IPS-18c (cell line): Measurements from ENCODE around the gene NAA40.
A peak's percentile ranks its signal among the peaks of the same experiment; 100 is the strongest.

Experiments used
- H3K4me3 ChIP-seq: 2 replicates; pipeline ENCODE4 v1.7.0; 2013; ENCODE audit warnings: low read depth, mild to moderate bottlenecking, low read length, moderate library complexity; ENCODE audit not compliant: insufficient read depth
- H3K9me3 ChIP-seq: one replicate; pipeline ENCODE4 v1.6.1; 2013; ENCODE audit warnings: mild to moderate bottlenecking, low read length, moderate library complexity; ENCODE audit not compliant: control insufficient read depth, insufficient read depth

The NAA40 gene

GRCh38 chr11:63938479-63939396 is at the start of gene NAA40:
TSS of gene NAA40 (plus strand) at chr11:63939002. CDS start at chr11:63939097, 95 bp downstream.
- Histone ChIP-seq H3K4me3 (peak within 1 kb of the TSS; percentile 87), H3K9me3 (no peaks in the 10 kb centered on the region)

- Histone ChIP-seq H3K9me3 (no peaks in the 10 kb centered on the region), H3K4me3 (no peak overlapping the region)
Measured at GRCh38 chr11:63889344-63889743, 49.5 kb upstream of the NAA40 start.

GRCh38 chr11:63890368-63890767 is 48.4 kb upstream of the NAA40 start:
- H3K4me3 ChIP-seq: no peak overlapping the region
- H3K9me3 ChIP-seq: no peaks in the 10 kb centered on the region

- no peaks in the 10 kb centered on the region for H3K9me3 ChIP-seq
- H3K4me3 ChIP-seq: no peak overlapping the region
Measured at GRCh38 chr11:63892228-63892627, 46.6 kb upstream of the NAA40 start.

- H3K9me3 ChIP-seq: no peaks in the 10 kb centered on the region
- H3K4me3 ChIP-seq: no peak overlapping the region
Measured at GRCh38 chr11:63893355-63893754, 45.4 kb upstream of the NAA40 start.

- Histone ChIP-seq H3K9me3 (no peaks in the 10 kb centered on the region), H3K4me3 (no peak overlapping the region)
Measured at GRCh38 chr11:63896071-63896470, 42.7 kb upstream of the NAA40 start.

GRCh38 chr11:63897459-63898146 is 41.2 kb upstream of the NAA40 start:
- no peak overlapping the region for H3K4me3 ChIP-seq
- H3K9me3 ChIP-seq: no peaks in the 10 kb centered on the region

- H3K4me3 ChIP-seq: no peak overlapping the region
- no peaks in the 10 kb centered on the region for H3K9me3 ChIP-seq
Measured at GRCh38 chr11:63901660-63902059, 37.1 kb upstream of the NAA40 start.

GRCh38 chr11:63903884-63904283 is 34.9 kb upstream of the NAA40 start:
- H3K4me3 ChIP-seq: no peak overlapping the region
- no peaks in the 10 kb centered on the region for H3K9me3 ChIP-seq

- Histone ChIP-seq H3K4me3 (no peak overlapping the region), H3K9me3 (no peaks in the 10 kb centered on the region)
Measured at GRCh38 chr11:63904743-63905142, 34.1 kb upstream of the NAA40 start.

GRCh38 chr11:63905179-63905578 is 33.6 kb upstream of the NAA40 start:
- H3K4me3 ChIP-seq: no peak overlapping the region

GRCh38 chr11:63906087-63906486 is 32.7 kb upstream of the NAA40 start:
- Histone ChIP-seq H3K4me3 (no peak overlapping the region), H3K9me3 (no peaks in the 10 kb centered on the region)

More at GRCh38 chr11:63905179-63905578, 33.6 kb upstream of the NAA40 start:
- no peaks in the 10 kb centered on the region for H3K9me3 ChIP-seq

- H3K9me3 ChIP-seq: no peaks in the 10 kb centered on the region
- no peak overlapping the region for H3K4me3 ChIP-seq
Measured at GRCh38 chr11:63906585-63906984, 32.2 kb upstream of the NAA40 start.

GRCh38 chr11:63907063-63907462 is 31.7 kb upstream of the NAA40 start:
- Histone ChIP-seq H3K9me3 (no peaks in the 10 kb centered on the region), H3K4me3 (no peak overlapping the region; the same call in 1 of the 2 replicates)

GRCh38 chr11:63907808-63908530 is 30.8 kb upstream of the NAA40 start:
- no peaks in the 10 kb centered on the region for H3K9me3 ChIP-seq

GRCh38 chr11:63908631-63909401 is 30.0 kb upstream of the NAA40 start:
- H3K4me3 ChIP-seq: no peak overlapping the region
- H3K9me3 ChIP-seq: no peaks in the 10 kb centered on the region

More at GRCh38 chr11:63907808-63908530, 30.8 kb upstream of the NAA40 start:
- no peak overlapping the region for H3K4me3 ChIP-seq
